ENCODE results near the gene MRPS34.

MRPS34 gene

GRCh38 chr16:1745900-1746692 is 26.8 kb downstream of the MRPS34 start:
- no peak overlapping the region for H3K27ac ChIP-seq
- TF ChIP-seq ZFX (IDR thresholded peaks at IDR 0.05; ENCODE audit: borderline replicate concordance) (no peak), CTCF (IDR thresholded peaks at IDR 0.05) (no peak)

GRCh38 chr16:1745181-1745899 is 27.6 kb downstream of the MRPS34 start:
- no peak for TF ChIP-seq CTCF (IDR thresholded peaks at IDR 0.05)
- TF ChIP-seq ZFX (IDR thresholded peaks at IDR 0.05; ENCODE audit: borderline replicate concordance) = no peak
- H3K27ac ChIP-seq = no peak overlapping the region

DNA sequence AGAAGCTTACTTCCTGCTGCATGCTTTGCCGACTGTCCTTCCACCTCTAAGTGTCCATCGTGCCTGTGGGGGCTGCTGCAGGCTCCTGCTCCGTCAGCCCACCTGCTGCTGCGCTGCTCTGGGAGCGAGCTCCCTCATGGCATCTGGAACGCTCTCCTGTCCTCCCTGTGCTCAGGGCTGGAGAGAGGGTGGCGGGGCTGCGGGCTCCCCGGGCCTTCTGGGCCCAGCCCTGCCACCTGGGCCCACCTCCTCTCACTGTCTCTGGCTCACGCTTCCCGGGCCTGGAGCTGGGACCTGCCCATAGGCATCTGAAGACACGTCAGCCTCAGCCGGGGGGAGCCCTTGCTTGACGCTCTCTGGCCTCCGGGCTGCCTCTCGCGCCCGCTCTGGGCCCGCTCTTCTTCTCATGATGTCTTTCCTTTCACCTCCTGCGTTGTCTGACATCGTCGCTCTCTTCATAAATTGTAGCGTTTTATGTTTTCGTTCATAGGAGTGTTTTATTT is 28.5 kb downstream of the MRPS34 start:
- TF ChIP-seq CTCF (IDR thresholded peaks at IDR 0.05) = no peak
- TF ChIP-seq ZFX (IDR thresholded peaks at IDR 0.05; ENCODE audit: borderline replicate concordance) = no peak
- no peak overlapping the region for H3K27ac ChIP-seq

- H3K27ac ChIP-seq = no peak overlapping the region
- no peak for TF ChIP-seq ZFX (IDR thresholded peaks at IDR 0.05; ENCODE audit: borderline replicate concordance)
- TF ChIP-seq CTCF (IDR thresholded peaks at IDR 0.05) = no peak
Observed at GRCh38 chr16:1743376-1744337, 29.3 kb downstream of the MRPS34 start.

GRCh38 chr16:1741553-1742165 is 31.3 kb downstream of the MRPS34 start:
- TF ChIP-seq CTCF (IDR thresholded peaks at IDR 0.05) (no peak), ZFX (IDR thresholded peaks at IDR 0.05; ENCODE audit: borderline replicate concordance) (no peak)
- no peak overlapping the region for H3K27ac ChIP-seq

GRCh38 chr16:1740781-1741490 is 32.0 kb downstream of the MRPS34 start:
- TF ChIP-seq ZFX (IDR thresholded peaks at IDR 0.05; ENCODE audit: borderline replicate concordance) (no peak), CTCF (IDR thresholded peaks at IDR 0.05) (no peak)
- no peak overlapping the region for H3K27ac ChIP-seq
